ENCODE data around the gene PRELID2. TPM values are rescaled to one million over a fixed set of nuclear protein-coding genes. Genes with fewer than 3 reads are reported as not detected.

Gene PRELID2
- 21.2 and 21.4 TPM in 2 replicates for total RNA-seq
- long read RNA-seq, partial matches to known transcripts, result 1 of 18 reads
- long read RNA-seq, other reads (novel, unspliced or antisense), result 16 of 18 reads

GRCh38 chr5:145834917-145835847 lies at the start of gene PRELID2:
TSS of gene PRELID2 (minus strand) at chr5:145835342. CDS start at chr5:145835251, 91 bp downstream.
- Mint-ChIP-seq H3K36me3 (ENCODE audit: insufficient read depth) (no peaks in the 10 kb centered on the region), H3K9me3 (ENCODE audit: low read depth) (no peaks in the 10 kb centered on the region), H3K27ac (peak within 1 kb of the TSS; percentile 73), H3K4me3 (ENCODE audit: low read depth) (peak within 1 kb of the TSS; percentile 73), H3K4me1 (ENCODE audit: low read depth) (peaks cover 17% of the 10 kb centered on the region), H3K27me3 (peaks cover 8% of the 10 kb centered on the region)
- peak; percentile 35 for TF ChIP-seq CTCF (IDR thresholded peaks at IDR 0.05; ENCODE audit: unreplicated experiment)
- peak; percentile 82 for DNase-seq (ENCODE audit: low spot score, unreplicated experiment)

GRCh38 chr5:145874765-145875164 lies 39.6 kb upstream of the PRELID2 start:
- no peak overlapping the region for H3K27ac Mint-ChIP-seq
- H3K27me3 Mint-ChIP-seq, result peaks cover 10% of the 10 kb centered on the region
- H3K4me1 Mint-ChIP-seq (ENCODE audit: low read depth), result no peaks in the 10 kb centered on the region
- no peak for TF ChIP-seq CTCF (IDR thresholded peaks at IDR 0.05; ENCODE audit: unreplicated experiment)
- no peaks in the 10 kb centered on the region for H3K36me3 Mint-ChIP-seq (ENCODE audit: insufficient read depth)
- DNase-seq (ENCODE audit: low spot score, unreplicated experiment), result no peak
- H3K4me3 Mint-ChIP-seq (ENCODE audit: low read depth), result no peak overlapping the region
- H3K9me3 Mint-ChIP-seq (ENCODE audit: low read depth), result peaks cover 5% of the 10 kb centered on the region

- H3K27me3 Mint-ChIP-seq, result peaks cover 10% of the 10 kb centered on the region
- H3K36me3 Mint-ChIP-seq (ENCODE audit: insufficient read depth), result no peaks in the 10 kb centered on the region
- no peaks in the 10 kb centered on the region for H3K4me1 Mint-ChIP-seq (ENCODE audit: low read depth)
- H3K4me3 Mint-ChIP-seq (ENCODE audit: low read depth), result no peak within 1 kb of the TSS
- DNase-seq (ENCODE audit: low spot score, unreplicated experiment), result no peak
- no peaks in the 10 kb centered on the region for H3K9me3 Mint-ChIP-seq (ENCODE audit: low read depth)
- no peak within 1 kb of the TSS for H3K27ac Mint-ChIP-seq
- no peak for TF ChIP-seq CTCF (IDR thresholded peaks at IDR 0.05; ENCODE audit: unreplicated experiment)
These were observed 37.8 kb upstream of the PRELID2 start, which contains the start of gene GRXCR2 for GRCh38 chr5:145872914-145873313. TSS of gene GRXCR2 (minus strand) at chr5:145873014. CDS start at chr5:145872968, 46 bp downstream.

GRCh38 chr5:145872486-145872885 lies 37.3 kb upstream of the PRELID2 start:
- Mint-ChIP-seq H3K9me3 (ENCODE audit: low read depth) (no peaks in the 10 kb centered on the region), H3K36me3 (ENCODE audit: insufficient read depth) (no peaks in the 10 kb centered on the region), H3K27ac (no peak overlapping the region), H3K4me3 (ENCODE audit: low read depth) (no peak overlapping the region), H3K4me1 (ENCODE audit: low read depth) (no peaks in the 10 kb centered on the region), H3K27me3 (peaks cover 10% of the 10 kb centered on the region)
- no peak for TF ChIP-seq CTCF (IDR thresholded peaks at IDR 0.05; ENCODE audit: unreplicated experiment)
- DNase-seq (ENCODE audit: low spot score, unreplicated experiment), result no peak

- DNase-seq (ENCODE audit: low spot score, unreplicated experiment), result no peak
- TF ChIP-seq CTCF (IDR thresholded peaks at IDR 0.05; ENCODE audit: unreplicated experiment), result no peak
- Mint-ChIP-seq H3K36me3 (ENCODE audit: insufficient read depth) (no peaks in the 10 kb centered on the region), H3K4me3 (ENCODE audit: low read depth) (no peak overlapping the region), H3K4me1 (ENCODE audit: low read depth) (no peaks in the 10 kb centered on the region), H3K27me3 (peaks cover 8% of the 10 kb centered on the region), H3K27ac (no peak overlapping the region), H3K9me3 (ENCODE audit: low read depth) (peaks cover 2% of the 10 kb centered on the region)
These were observed 34.6 kb upstream of the PRELID2 start for GRCh38 chr5:145869753-145870152.
